ENCODE data around the gene ZNF689.

DNA sequence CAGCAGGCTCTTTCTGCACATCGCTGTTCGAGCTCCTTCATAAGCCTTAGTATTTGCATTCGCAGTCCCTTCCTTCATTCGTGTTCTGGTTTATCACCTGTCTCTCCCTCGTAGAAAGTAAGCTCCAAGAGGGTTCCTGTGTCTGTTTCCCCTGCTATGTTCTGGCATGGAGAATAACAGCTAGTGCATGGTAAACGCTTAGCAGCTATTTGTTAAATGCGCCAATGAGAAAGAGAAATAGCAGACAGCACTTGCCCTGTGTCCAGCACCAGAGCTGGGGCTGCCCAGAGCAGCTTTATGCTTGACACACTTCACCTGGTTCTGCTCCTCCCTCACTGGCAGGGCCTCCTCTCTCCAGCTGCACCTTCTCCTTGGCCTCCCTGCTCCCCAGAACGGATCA lies 44.2 kb downstream of the ZNF689 start:
- TF ChIP-seq POLR2AphosphoS5 (IDR thresholded peaks at IDR 0.05; ENCODE audit: borderline replicate concordance, low read depth, low read length) (no peak), EZH2 (IDR thresholded peaks at IDR 0.05) (no peak), FOXP2 (optimal IDR thresholded peaks at IDR 0.05; ENCODE audit: control extremely low read depth, extremely low read length, insufficient read depth) (no peak)
